ENCODE measurements around the gene SPATA20.

The SPATA20 gene

DNA sequence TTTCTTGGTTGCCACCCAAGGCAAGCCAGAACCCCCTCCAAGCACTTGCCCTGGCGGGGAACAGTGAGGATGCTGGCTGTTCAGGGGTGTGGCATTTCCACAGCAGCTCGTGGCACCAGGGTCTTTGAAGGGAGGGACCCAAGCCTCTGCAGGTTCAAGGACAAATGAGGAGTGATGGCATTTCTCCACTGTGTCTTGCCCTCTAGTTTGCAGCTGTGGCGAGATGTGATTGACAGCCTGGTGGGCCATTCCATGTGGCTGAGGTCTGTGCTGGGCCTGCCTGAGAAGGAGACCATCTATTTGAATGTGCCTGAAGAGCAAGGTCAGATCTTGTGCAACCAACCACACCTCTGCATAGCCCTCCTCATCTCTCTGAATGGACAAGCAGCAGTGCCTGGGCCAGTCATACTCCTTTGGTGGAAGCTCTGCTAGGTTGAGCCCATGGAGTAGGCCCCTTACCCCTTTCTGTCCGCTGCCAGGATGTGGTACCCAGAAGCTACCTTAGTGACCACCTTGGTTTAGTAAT, 19.0 kb upstream of the SPATA20 start:
- TF ChIP-seq, protein P1, sequence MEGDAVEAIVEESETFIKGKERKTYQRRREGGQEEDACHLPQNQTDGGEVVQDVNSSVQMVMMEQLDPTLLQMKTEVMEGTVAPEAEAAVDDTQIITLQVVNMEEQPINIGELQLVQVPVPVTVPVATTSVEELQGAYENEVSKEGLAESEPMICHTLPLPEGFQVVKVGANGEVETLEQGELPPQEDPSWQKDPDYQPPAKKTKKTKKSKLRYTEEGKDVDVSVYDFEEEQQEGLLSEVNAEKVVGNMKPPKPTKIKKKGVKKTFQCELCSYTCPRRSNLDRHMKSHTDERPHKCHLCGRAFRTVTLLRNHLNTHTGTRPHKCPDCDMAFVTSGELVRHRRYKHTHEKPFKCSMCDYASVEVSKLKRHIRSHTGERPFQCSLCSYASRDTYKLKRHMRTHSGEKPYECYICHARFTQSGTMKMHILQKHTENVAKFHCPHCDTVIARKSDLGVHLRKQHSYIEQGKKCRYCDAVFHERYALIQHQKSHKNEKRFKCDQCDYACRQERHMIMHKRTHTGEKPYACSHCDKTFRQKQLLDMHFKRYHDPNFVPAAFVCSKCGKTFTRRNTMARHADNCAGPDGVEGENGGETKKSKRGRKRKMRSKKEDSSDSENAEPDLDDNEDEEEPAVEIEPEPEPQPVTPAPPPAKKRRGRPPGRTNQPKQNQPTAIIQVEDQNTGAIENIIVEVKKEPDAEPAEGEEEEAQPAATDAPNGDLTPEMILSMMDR (IDR thresholded peaks at IDR 0.05; ENCODE audit: control insufficient read depth, insufficient read depth, low read depth, low read length, missing control alignments) = no peak
- no peak overlapping the region for H3K4me3 ChIP-seq (ENCODE audit: control insufficient read depth, low read depth, low read length)
- DNase-seq (ENCODE audit: low read depth) = no peak

DNA sequence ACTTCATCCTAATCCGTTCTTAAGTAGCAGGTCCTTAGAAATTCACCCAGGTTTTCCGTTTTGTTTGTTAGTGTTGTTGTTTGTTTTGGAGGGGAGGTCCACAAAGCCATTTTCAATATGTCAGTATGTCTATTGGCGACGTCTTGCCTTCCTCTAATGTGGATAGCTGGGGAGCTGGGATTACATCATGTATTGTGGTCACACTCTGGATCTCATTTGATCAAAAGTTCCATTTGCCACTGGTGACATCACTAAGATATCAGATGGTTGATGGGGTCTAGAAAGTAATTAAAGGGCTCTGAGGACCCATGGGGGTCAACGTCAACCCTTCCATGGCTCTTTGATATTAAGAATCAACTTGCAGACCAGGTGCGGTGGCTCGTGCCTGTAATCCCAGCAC, 17.1 kb upstream of the SPATA20 start:
- no peak overlapping the region for H3K4me3 ChIP-seq (ENCODE audit: control insufficient read depth, low read depth, low read length)
- DNase-seq (ENCODE audit: low read depth) = no peak
- TF ChIP-seq, protein P1 (IDR thresholded peaks at IDR 0.05; ENCODE audit: control insufficient read depth, insufficient read depth, low read depth, low read length, missing control alignments) = no peak

DNA sequence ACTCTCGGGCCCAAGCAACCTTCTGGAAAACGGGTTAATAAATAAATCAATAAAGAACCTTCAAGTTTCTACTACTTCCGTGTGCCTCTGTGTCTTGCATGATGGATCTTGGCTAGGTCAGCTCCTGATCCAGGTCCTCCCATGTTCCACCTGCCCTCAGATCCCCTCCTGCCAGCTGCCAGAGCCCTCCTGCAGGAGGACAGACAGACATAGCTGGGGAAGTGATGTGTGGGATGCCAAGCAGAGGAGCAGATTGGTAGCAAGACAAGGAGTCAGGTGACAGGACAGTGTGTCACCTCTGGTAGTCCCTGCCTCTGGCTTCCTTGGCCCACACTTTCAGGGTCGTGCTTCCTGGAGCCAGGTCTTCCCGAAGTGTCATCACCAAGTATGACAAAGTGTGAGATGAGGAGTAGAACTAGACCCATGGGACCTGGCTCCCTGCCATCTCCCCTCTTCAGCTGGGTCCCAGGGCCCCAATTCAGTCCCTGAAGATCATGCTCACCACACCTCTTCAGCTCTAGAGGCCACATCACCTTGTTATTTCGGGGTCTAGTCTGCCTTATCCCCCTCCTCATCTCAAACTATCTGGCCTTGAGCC, 15.4 kb upstream of the SPATA20 start:
- DNase-seq (ENCODE audit: low read depth) = no peak
- TF ChIP-seq, protein P1 (IDR thresholded peaks at IDR 0.05; ENCODE audit: control insufficient read depth, insufficient read depth, low read depth, low read length, missing control alignments) = no peak
- H3K4me3 ChIP-seq (ENCODE audit: control insufficient read depth, low read depth, low read length) = no peak overlapping the region

DNA sequence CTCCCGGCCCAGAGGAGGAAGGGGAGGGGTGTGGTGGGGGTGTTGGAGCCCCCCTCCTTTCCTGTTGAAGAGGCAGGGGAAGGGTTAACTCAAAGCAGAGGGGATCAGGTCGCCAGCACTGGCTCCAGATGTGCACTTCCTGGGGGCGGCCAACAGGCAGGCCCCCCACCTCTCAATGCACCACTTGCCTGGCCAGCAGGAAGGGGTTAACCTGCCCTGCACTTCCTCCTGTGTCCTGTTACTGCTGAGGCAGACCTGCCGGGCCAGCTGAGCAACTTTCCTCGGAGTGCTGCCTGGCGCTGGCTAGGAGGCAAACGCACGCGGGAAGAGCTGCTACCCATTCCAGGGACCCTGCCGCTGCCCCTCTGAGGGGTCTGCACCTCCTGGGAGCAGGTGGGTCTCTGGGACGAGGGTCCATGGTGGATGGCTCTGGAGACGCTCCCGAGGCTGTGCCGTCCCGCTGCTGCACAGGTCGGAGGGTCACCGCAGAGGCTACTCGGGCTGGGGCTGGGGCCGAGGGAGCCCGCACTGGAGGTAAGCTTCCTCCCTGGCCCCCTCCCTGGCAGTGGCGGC, 14.4 kb upstream of the SPATA20 start, which contains the start of gene EPN3:
Gene EPN3 (plus strand): TSS at position 284 of the 573 bp plus-strand sequence. CDS start 3,822 bp downstream, outside the sequence.
- TF ChIP-seq, protein P1 (IDR thresholded peaks at IDR 0.05; ENCODE audit: control insufficient read depth, insufficient read depth, low read depth, low read length, missing control alignments) = no peak
- no peak within 1 kb of the TSS for H3K4me3 ChIP-seq (ENCODE audit: control insufficient read depth, low read depth, low read length)
- no peak for DNase-seq (ENCODE audit: low read depth)

DNA sequence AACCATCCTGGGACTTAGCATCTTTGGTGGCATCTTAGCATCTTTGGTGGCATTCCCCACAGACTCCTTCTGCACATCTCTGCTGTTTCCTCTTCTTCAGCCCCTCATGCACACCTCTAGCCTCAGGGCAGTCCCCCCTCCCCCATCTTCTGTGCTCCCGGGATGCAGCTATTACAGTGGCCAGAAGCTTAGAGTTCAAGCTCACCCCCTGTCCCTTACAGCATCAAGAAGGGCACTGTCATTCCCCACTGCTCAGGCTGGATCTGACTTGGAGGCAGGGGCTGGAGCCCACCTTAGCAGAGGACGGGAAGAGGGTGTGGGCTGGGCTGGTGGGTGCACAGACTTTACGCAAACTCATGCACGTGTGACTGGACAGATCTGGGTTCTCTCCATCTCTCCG, 13.8 kb upstream of the SPATA20 start:
- TF ChIP-seq, protein P1 (IDR thresholded peaks at IDR 0.05; ENCODE audit: control insufficient read depth, insufficient read depth, low read depth, low read length, missing control alignments) = no peak
- DNase-seq (ENCODE audit: low read depth) = no peak
- no peak overlapping the region for H3K4me3 ChIP-seq (ENCODE audit: control insufficient read depth, low read depth, low read length)

DNA sequence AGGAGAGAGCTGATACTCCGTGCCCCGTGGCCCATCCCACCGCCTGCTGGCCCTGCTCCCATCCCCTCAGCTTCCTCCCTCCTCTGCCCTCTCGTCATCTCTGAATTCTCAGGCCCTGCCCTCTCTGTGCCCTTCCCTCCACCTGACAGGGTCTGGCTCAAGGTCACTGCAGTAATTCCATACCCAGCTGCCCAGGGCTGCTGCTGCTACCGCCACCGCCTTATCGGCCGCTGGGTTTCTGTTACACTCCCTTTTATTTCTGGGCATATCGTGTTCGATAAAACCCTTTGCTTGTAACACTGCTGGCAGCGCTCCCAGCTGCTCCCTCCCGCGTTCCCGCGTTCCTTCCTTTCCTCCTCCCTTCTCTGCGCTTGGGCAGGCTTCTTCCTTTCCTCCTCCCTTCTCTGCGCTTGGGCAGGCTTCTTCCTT, 13.2 kb upstream of the SPATA20 start:
- no peak overlapping the region for H3K4me3 ChIP-seq (ENCODE audit: control insufficient read depth, low read depth, low read length)
- DNase-seq (ENCODE audit: low read depth) = no peak
- TF ChIP-seq, protein P1 (IDR thresholded peaks at IDR 0.05; ENCODE audit: control insufficient read depth, insufficient read depth, low read depth, low read length, missing control alignments) = no peak
